IMR-90 (cell line): ENCODE measurements around the gene NXPH2. TPM values are rescaled to one million over a fixed set of nuclear protein-coding genes. Genes with fewer than 3 reads are reported as not detected.

ENCODE experiments used
- ATAC-seq: fragments of 200-7000 bp; cut with Tn5 transposase; 2 replicates; pipeline ENCODE4 v1.9.1; 2020; ENCODE audit warnings: low read depth, mild to moderate bottlenecking, moderate library complexity
- BruUV-seq: library from RNA; stranded (reverse); fragments of 400-500 nt; replicated peaks from 2 replicates; lab custom pipeline; 2021; lab: Mats Ljungman, UMichigan
- CTCF ChIA-PET: fragments of 300-600 bp; formaldehyde crosslinking; extraction: SDS; loops from one replicate; lab custom pipeline; 2021; ENCODE audit warnings: antibody characterized with exemption; lab: Yijun Ruan, JAX
- POLR2A ChIA-PET: fragments of 300-600 bp; sonication (Branson Sonifier 250); formaldehyde crosslinking; loops from one replicate; lab custom pipeline; 2022; ENCODE audit warnings: antibody characterized with exemption; ENCODE audit not compliant: unreplicated experiment; lab: Charles Lee
- DNase-seq: peaks from one replicate; pipeline ENCODE4 v3.0.0; 2013
- H2AFZ ChIP-seq: replicated peaks from 2 replicates; pipeline ENCODE3; 2013; ENCODE audit warnings: low read length, mild to moderate bottlenecking; ENCODE audit not compliant: poor library complexity
- H2AK5ac ChIP-seq: 2 replicates; pipeline ENCODE4 v1.6.1; 2013; ENCODE audit warnings: low read depth, low read length, inconsistent platforms
- H2AK9ac ChIP-seq: replicated peaks from 2 replicates; pipeline ENCODE3; 2013; ENCODE audit warnings: mild to moderate bottlenecking, low read depth, low read length, moderate library complexity; ENCODE audit not compliant: poor library complexity
- H2BK120ac ChIP-seq: 2 replicates; pipeline ENCODE4 v1.6.1; 2013; ENCODE audit warnings: low read depth, low read length, inconsistent platforms
- H2BK15ac ChIP-seq: 3 replicates; pipeline ENCODE4 v1.6.1; 2013; ENCODE audit warnings: low read depth, low read length, inconsistent platforms
- H2BK20ac ChIP-seq: 2 replicates; pipeline ENCODE4 v1.6.1; 2013; ENCODE audit warnings: low read depth, mild to moderate bottlenecking, inconsistent platforms, low read length, moderate library complexity
- H2BK5ac ChIP-seq: 2 replicates; pipeline ENCODE4 v1.6.1; 2013; ENCODE audit warnings: mild to moderate bottlenecking, low read depth, low read length, inconsistent platforms; ENCODE audit not compliant: poor library complexity, severe bottlenecking
- H3K14ac ChIP-seq: replicated peaks from 2 replicates; pipeline ENCODE4 v1.6.1; 2013; ENCODE audit warnings: low read depth, low read length, inconsistent platforms
- H3K18ac ChIP-seq: 2 replicates; pipeline ENCODE4 v1.6.1; 2013; ENCODE audit warnings: low read depth, low read length, control low read depth
- H3K23ac ChIP-seq: 2 replicates; pipeline ENCODE4 v1.6.1; 2013; ENCODE audit warnings: low read depth, low read length, inconsistent platforms
- H3K27ac ChIP-seq: 2 replicates; pipeline ENCODE4 v1.5.1; 2013; ENCODE audit warnings: mild to moderate bottlenecking, control low read depth, low read length; ENCODE audit not compliant: insufficient read depth
- H3K27me3 ChIP-seq: 2 replicates; pipeline ENCODE4 v1.6.1; 2013; ENCODE audit warnings: low read length; ENCODE audit not compliant: control insufficient read depth, insufficient read depth
- H3K36me3 ChIP-seq: 2 replicates; pipeline ENCODE4 v1.6.1; 2013; ENCODE audit warnings: low read length, mixed read lengths; ENCODE audit not compliant: control insufficient read depth, insufficient read depth
- H3K4ac ChIP-seq: 2 replicates; pipeline ENCODE4 v1.6.1; 2013; ENCODE audit warnings: low read depth, low read length, inconsistent platforms
- H3K4me1 ChIP-seq: 2 replicates; pipeline ENCODE4 v1.6.1; 2013; ENCODE audit warnings: low read length, mixed read lengths; ENCODE audit not compliant: control insufficient read depth, insufficient read depth
- H3K4me2 ChIP-seq: 2 replicates; pipeline ENCODE4 v1.6.1; 2013; ENCODE audit warnings: low read depth, mild to moderate bottlenecking, control low read depth, low read length, moderate library complexity
- H3K4me3 ChIP-seq: 2 replicates; pipeline ENCODE4 v1.5.1; 2013; ENCODE audit warnings: low read depth, mild to moderate bottlenecking, control low read depth, low read length, moderate library complexity; ENCODE audit not compliant: insufficient read depth
- H3K56ac ChIP-seq: 2 replicates; pipeline ENCODE4 v1.6.1; 2013; ENCODE audit warnings: low read length, inconsistent platforms; ENCODE audit not compliant: insufficient read depth; ENCODE audit errors: extremely low read depth
- H3K79me1 ChIP-seq, 2 experiments: 2 replicates each; pipeline ENCODE4 v1.6.1; 2013; ENCODE audit warnings: low read length in 2 of 2, inconsistent platforms in 1 of 2, low read depth in 1 of 2
- H3K9ac ChIP-seq: 2 replicates; pipeline ENCODE4 v1.6.1; 2013; ENCODE audit warnings: low read depth, low read length, control low read depth
- H3K9me1 ChIP-seq: 2 replicates; pipeline ENCODE4 v1.6.1; 2013; ENCODE audit warnings: low read length, inconsistent platforms; ENCODE audit not compliant: insufficient read depth
- H3K9me3 ChIP-seq: 2 replicates; pipeline ENCODE4 v1.6.1; 2013; ENCODE audit warnings: low read length; ENCODE audit not compliant: control insufficient read depth, insufficient read depth
- H4K20me1 ChIP-seq: 2 replicates; pipeline ENCODE4 v1.6.1; 2013; ENCODE audit warnings: low read length, inconsistent platforms; ENCODE audit not compliant: insufficient read depth
- H4K5ac ChIP-seq: 2 replicates; pipeline ENCODE4 v1.6.1; 2013; ENCODE audit warnings: mild to moderate bottlenecking, low read depth, low read length, control low read depth
- H4K8ac ChIP-seq, 2 experiments: 2 replicates each; pipeline ENCODE4 v1.6.1; 2013; ENCODE audit warnings: low read depth in 2 of 2, low read length in 2 of 2, control low read depth in 1 of 2, inconsistent platforms in 1 of 2
- H4K91ac ChIP-seq: 2 replicates; pipeline ENCODE4 v1.6.1; 2013; ENCODE audit warnings: low read depth, low read length, inconsistent platforms; ENCODE audit not compliant: insufficient read depth
- CEBPB ChIP-seq: IDR thresholded peaks from 2 replicates; pipeline ENCODE4 v1.6.1; 2012; ENCODE audit warnings: low read depth, low read length, improper control_type of control experiment
- MAFK ChIP-seq: IDR thresholded peaks from 2 replicates; pipeline ENCODE4 v1.6.1; 2012; ENCODE audit warnings: low read depth, low read length, improper control_type of control experiment
- MAZ ChIP-seq: IDR thresholded peaks from 2 replicates; pipeline ENCODE4 v1.6.1; 2012; ENCODE audit warnings: low read depth, mild to moderate bottlenecking, low read length, improper control_type of control experiment, moderate library complexity, borderline replicate concordance
- MXI1 ChIP-seq: IDR thresholded peaks from 2 replicates; pipeline ENCODE4 v1.6.1; 2012; ENCODE audit warnings: low read depth, mild to moderate bottlenecking, low read length, moderate library complexity, borderline replicate concordance
- NFE2L2 ChIP-seq: fragments of 150-350 bp; IDR thresholded peaks from 2 replicates; pipeline ENCODE4 v1.6.1; 2016; ENCODE audit warnings: low read depth, mild to moderate bottlenecking, low read length
- POLR2A ChIP-seq: IDR thresholded peaks from 2 replicates; pipeline ENCODE4 v1.6.1; 2012; ENCODE audit warnings: mild to moderate bottlenecking, low read depth, low read length
- RAD21 ChIP-seq: IDR thresholded peaks from 2 replicates; pipeline ENCODE4 v1.6.1; 2012; ENCODE audit warnings: low read length, improper control_type of control experiment
- RCOR1 ChIP-seq: IDR thresholded peaks from 2 replicates; pipeline ENCODE4 v1.6.1; 2012; ENCODE audit warnings: mild to moderate bottlenecking, low read length, improper control_type of control experiment; ENCODE audit not compliant: insufficient replicate concordance
- RFX5 ChIP-seq: IDR thresholded peaks from 2 replicates; pipeline ENCODE4 v1.8.0; 2012; ENCODE audit warnings: low read depth, mild to moderate bottlenecking, low read length, moderate library complexity
- SMC3 ChIP-seq: fragments of 150-350 bp; IDR thresholded peaks from 2 replicates; pipeline ENCODE4 v1.6.1; 2016; ENCODE audit warnings: low read depth, mild to moderate bottlenecking, antibody characterized with exemption, low read length, moderate library complexity
- WGBS, 2 experiments: methylation state at CpG; one replicate each; pipeline versions ENCODE4 v1.1.5 to v1.1.7; 2013; ENCODE audit warnings: missing lambda C conversion rate in 2 of 2; ENCODE audit not compliant: insufficient read length in 1 of 2; ENCODE audit errors: extremely low coverage in 2 of 2; 5-methylcytosine and 5-hydroxymethylcytosine counted together
- dilution Hi-C: fragments of 300-500 bp; cut with HindIII; formaldehyde crosslinking; loops from one replicate; pipeline ENCODE4 v1.14.3; 2018; ENCODE audit warnings: low sequenced_read_pairs; ENCODE audit not compliant: unreplicated experiment
- in situ Hi-C: fragments of 300-500 bp; cut with MboI; formaldehyde crosslinking; loops from 3 replicates; pipeline ENCODE4 v1.14.3; 2019; ENCODE audit warnings: low sequenced_read_pairs, inconsistent platforms, mixed read lengths
- intact Hi-C: fragments of 100-400 bp; cut with micrococcal nuclease; formaldehyde crosslinking; loops from 2 replicates; pipeline ENCODE4 v1.10.0; 2022
- polyA plus RNA-seq, 3 experiments: library from polyadenylated mRNA; depleted of rRNA; stranded (reverse); fragments of >200 nt; gene quantifications; 2 replicates each; pipeline ENCODE4 v1.2.3, GENCODE V29; 2012; ENCODE audit warnings: low replicate concordance in 1 of 3
- total RNA-seq: library from RNA; depleted of rRNA; stranded (reverse); fragments of >200 nt; gene quantifications from 2 replicates; pipeline ENCODE4 v1.2.3, GENCODE V29; 2012

The NXPH2 gene
- total and polyA plus RNA-seq, 2 of the 4 experiments (the other 2 are of a cell fraction), result not detected

DNA sequence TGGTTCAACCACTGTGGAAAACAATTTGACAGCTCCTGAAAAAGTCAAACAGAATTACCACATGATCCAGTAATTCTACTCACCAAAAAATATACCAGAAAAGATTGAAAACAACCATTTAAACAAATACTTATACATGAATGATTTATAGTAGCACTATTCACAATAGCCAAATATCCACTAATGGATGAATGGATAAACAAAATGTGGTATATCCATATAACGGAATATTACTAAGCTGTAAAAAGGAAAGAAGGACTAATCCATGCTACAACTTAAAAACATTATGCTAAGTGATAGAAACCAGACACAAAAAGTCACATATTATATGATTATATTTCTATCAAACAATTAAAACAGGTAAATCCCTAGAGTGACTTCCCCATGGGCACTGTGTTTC, 147.1 kb downstream of the NXPH2 start:
- Histone ChIP-seq H3K9me3 (no peaks in the 10 kb centered on the region), H3K56ac (no peak overlapping the region), H3K23ac (no peak overlapping the region), H2BK15ac (no peak overlapping the region), H4K91ac (no peak overlapping the region), H3K4me2 (no peak overlapping the region), H3K79me1 (no peaks in the 10 kb centered on the region), H3K9ac (no peak overlapping the region), H3K27me3 (no peaks in the 10 kb centered on the region), H3K18ac (no peak overlapping the region), H4K20me1 (no peaks in the 10 kb centered on the region), H2AK5ac (no peak overlapping the region), H3K14ac (no peak overlapping the region), H2BK120ac (no peak overlapping the region), H3K36me3 (no peaks in the 10 kb centered on the region), H3K4me3 (no peak overlapping the region), H2AK9ac (no peak overlapping the region), H4K5ac (no peak overlapping the region), H3K4ac (no peak overlapping the region), H4K8ac (no peak overlapping the region), H3K27ac (no peak overlapping the region), H3K4me1 (no peaks in the 10 kb centered on the region), H2BK20ac (no peak overlapping the region), H3K9me1 (no peaks in the 10 kb centered on the region), H2AFZ (no peak overlapping the region), H2BK5ac (no peak overlapping the region)
- intact Hi-C loops, result no loop called here
- in situ Hi-C loops, result no loop called here
- no peak for DNase-seq
- no peak for ATAC-seq
- POLR2A ChIA-PET, result no interaction called here
- no CpG with 5 or more reads among the region's 1 CpG for WGBS, 2 experiments
- TF ChIP-seq POLR2A (no peak), MXI1 (no peak), MAFK (no peak), RFX5 (no peak), RAD21 (no peak), RCOR1 (no peak), MAZ (no peak), CEBPB (no peak), NFE2L2 (no peak), SMC3 (no peak)
- CTCF ChIA-PET, result interaction anchor here (1.3 kb wide), 1 partner anchor 194 kb away, joined by 4 read pairs; no protein-coding TSS in a partner anchor
- dilution Hi-C loops, result no loop called here
- no TSS peak for BruUV-seq
